K562 (cell line): ENCODE results near the gene SLC5A5. TPM values are rescaled to one million over a fixed set of nuclear protein-coding genes. Genes with fewer than 3 reads are reported as not detected.

ENCODE experiments used
- ATAC-seq: fragments of 200-7000 bp; cut with Tn5 transposase; 3 replicates; pipeline ENCODE4 v1.9.1; 2020; ENCODE audit warnings: moderate library complexity
- BruUV-seq: library from RNA; stranded (reverse); fragments of 400-500 nt; replicated peaks from 2 replicates; lab custom pipeline; 2021; lab: Mats Ljungman, UMichigan
- CTCF ChIA-PET: fragments of 300-600 bp; formaldehyde crosslinking; extraction: SDS; loops from one replicate; lab custom pipeline; 2021; ENCODE audit warnings: low intra/inter-chr PET ratio; lab: Yijun Ruan, JAX
- POLR2A ChIA-PET: fragments of 300-600, 350-650 bp; sonication (Branson Sonifier 250); formaldehyde crosslinking; extraction: SDS; loops from one replicate; lab custom pipeline; 2021; ENCODE audit warnings: antibody characterized with exemption, inconsistent platforms; lab: Yijun Ruan, JAX
- DNase-seq, 4 experiments: peaks; one replicate each; pipeline versions ENCODE4 v3.0.0 to v3.0.0-alpha.2; 2011 to 2018; ENCODE audit warnings: low spot score in 3 of 4, mixed read lengths in 3 of 4; ENCODE audit errors: extremely low read depth in 1 of 4
- FAIRE-seq: peaks from 2 replicates; lab custom pipeline; 2011; peaks lifted over from hg19 to GRCh38; lab: Jason Lieb, UNC
- H2AFZ ChIP-seq: 2 replicates; pipeline ENCODE4 v1.6.0; 2011; ENCODE audit warnings: low read depth, low read length, control low read depth, inconsistent platforms
- H3K27ac ChIP-seq: fragments of 200-600 bp; 3 replicates; pipeline ENCODE4 v1.8.0; 2011; ENCODE audit warnings: low read depth, mild to moderate bottlenecking, control low read depth, inconsistent platforms, low read length, moderate library complexity, mixed read lengths; ENCODE audit errors: extremely low read depth
- H3K27me3 ChIP-seq, 2 experiments: fragments of 300-600 bp in 1 of 2; 2 replicates in 1 of 2; 3 replicates in 1 of 2; pipeline versions ENCODE4 v1.6.0 to v1.8.0; 2011; ENCODE audit warnings: inconsistent platforms in 2 of 2, low read length in 2 of 2, mild to moderate bottlenecking in 1 of 2, mixed read lengths in 1 of 2, moderate library complexity in 1 of 2; ENCODE audit not compliant: control insufficient read depth in 2 of 2, insufficient read depth in 2 of 2
- H3K36me3 ChIP-seq: fragments of 300-600 bp; 3 replicates; pipeline ENCODE4 v1.8.0; 2011; ENCODE audit warnings: mild to moderate bottlenecking, low read length, inconsistent platforms; ENCODE audit not compliant: control insufficient read depth, insufficient read depth
- H3K4me1 ChIP-seq, 2 experiments: fragments of 200-600 bp in 1 of 2; replicated peaks in 1 of 2; 2 replicates in 1 of 2; 3 replicates in 1 of 2; pipeline versions ENCODE4 v1.5.1 to v1.8.0; 2011; ENCODE audit warnings: inconsistent platforms in 2 of 2, low read length in 2 of 2, mild to moderate bottlenecking in 1 of 2, mixed read lengths in 1 of 2, moderate library complexity in 1 of 2; ENCODE audit not compliant: control insufficient read depth in 2 of 2, insufficient read depth in 2 of 2
- H3K4me2 ChIP-seq: 2 replicates; pipeline ENCODE4 v1.6.1; 2011; ENCODE audit warnings: low read length, control low read depth, inconsistent platforms, mixed read lengths; ENCODE audit not compliant: insufficient read depth
- H3K4me3 ChIP-seq: fragments of 200-600 bp; sonication (generic), shearing (Covaris generic); 2 replicates; pipeline ENCODE4 v1.5.1; 2016; ENCODE audit warnings: control low read depth, inconsistent platforms
- H3K79me2 ChIP-seq: fragments of 200-600 bp; 3 replicates; pipeline ENCODE4 v1.8.0; 2011; ENCODE audit warnings: low read length, inconsistent platforms; ENCODE audit not compliant: control insufficient read depth, insufficient read depth
- H3K9ac ChIP-seq, 2 experiments: 2 replicates each; pipeline versions ENCODE4 v1.6.0 to v1.6.1; 2011; ENCODE audit warnings: low read depth in 2 of 2, low read length in 2 of 2, control low read depth in 1 of 2, inconsistent platforms in 1 of 2, mild to moderate bottlenecking in 1 of 2, mixed read lengths in 1 of 2; ENCODE audit not compliant: insufficient read depth in 1 of 2
- H3K9me1 ChIP-seq: one replicate; pipeline ENCODE4 v1.6.0; 2011; ENCODE audit warnings: inconsistent platforms, mild to moderate bottlenecking, low read length, moderate library complexity; ENCODE audit not compliant: control insufficient read depth, insufficient read depth
- H3K9me3 ChIP-seq: replicated peaks from 2 replicates; pipeline ENCODE4 v1.5.1; 2011; ENCODE audit warnings: low read depth, low read length, inconsistent platforms; ENCODE audit not compliant: control insufficient read depth, insufficient read depth
- H4K20me1 ChIP-seq: replicated peaks from 2 replicates; pipeline ENCODE4 v1.6.1; 2011; ENCODE audit warnings: low read length, inconsistent platforms, mixed read lengths; ENCODE audit not compliant: control insufficient read depth, insufficient read depth
- ADNP ChIP-seq: fragments of 200-800 bp; sonication (Bioruptor generic); IDR thresholded peaks from 2 replicates; pipeline ENCODE4 v1.6.1; 2016; ENCODE audit warnings: missing genetic modification characterization, missing compliant biosample characterization
- CREM ChIP-seq: IDR thresholded peaks from 2 replicates; pipeline ENCODE4 v1.6.1; 2014; ENCODE audit warnings: antibody characterized with exemption, low read depth
- NFATC3 ChIP-seq: fragments of 450-650 bp; IDR thresholded peaks from 2 replicates; pipeline ENCODE4 v1.6.1; 2017; ENCODE audit warnings: mild to moderate bottlenecking
- POLR2A ChIP-seq: fragments of 450-650 bp; conservative IDR thresholded peaks from 2 replicates; pipeline ENCODE4 v1.6.1; 2016
- SAFB ChIP-seq: fragments of 200-400 bp; formaldehyde crosslinking; IDR thresholded peaks from 2 replicates; pipeline ENCODE4 v1.6.1; 2017; ENCODE audit warnings: low read depth, low read length, borderline replicate concordance
- ZNF212 ChIP-seq: fragments of 450-650 bp; formaldehyde crosslinking; IDR thresholded peaks from 2 replicates; pipeline ENCODE4 v1.4.0; 2020; ENCODE audit warnings: mild to moderate bottlenecking
- ZNF224 ChIP-seq: sonication (generic); formaldehyde crosslinking; IDR thresholded peaks from 2 replicates; pipeline ENCODE4 v1.8.0; 2022; ENCODE audit warnings: mild to moderate bottlenecking, missing genetic modification reagents
- ZNF407 ChIP-seq: fragments of 450-650 bp; IDR thresholded peaks from 2 replicates; pipeline ENCODE4 v1.6.1; 2016; ENCODE audit warnings: low read depth
- ZNF551 ChIP-seq: fragments of 250-450 bp; sonication (Bioruptor Pico); IDR thresholded peaks from 2 replicates; pipeline ENCODE4 v1.5.0; 2021; ENCODE audit warnings: mild to moderate bottlenecking, moderate library complexity
- ZNF561 ChIP-seq: fragments of 450-650 bp; formaldehyde crosslinking; conservative IDR thresholded peaks from 2 replicates; pipeline ENCODE4 v1.4.0; 2020; ENCODE audit warnings: mild to moderate bottlenecking, moderate library complexity
- WGBS: fragments of 100-300 bp; shearing (Covaris generic); methylation state at CpG from one replicate; pipeline ENCODE4 v1.1.6; 2016; ENCODE audit warnings: low coverage, mixed read lengths; ENCODE audit not compliant: insufficient coverage; ENCODE audit errors: missing lambda C conversion rate; 5-methylcytosine and 5-hydroxymethylcytosine counted together
- in situ Hi-C: fragments of 300-500 bp; cut with MboI; formaldehyde crosslinking; loops from 4 replicates; pipeline ENCODE4 v1.15.0; 2018; ENCODE audit warnings: inconsistent platforms, mixed read lengths
- intact Hi-C: fragments of 100-400 bp; cut with micrococcal nuclease; formaldehyde crosslinking; loops from 2 replicates; pipeline ENCODE4 v1.14.2; 2022
- polyA plus RNA-seq, 8 experiments: library from polyadenylated mRNA; depleted of rRNA in 4 of 8; stranded (reverse) in 5 of 8; unstranded in 3 of 8; fragments of >200 nt; fragmentation: Nextera tagmentation in 2 of 8; fragmentation: Illumina TruSeq in 1 of 8; extraction: Ambion mirVana in 2 of 8; extraction: Trizol in 1 of 8; gene quantifications; 2 replicates each; pipeline versions ENCODE4 v1.2.1 to v1.2.3, GENCODE V29; 2011 to 2014; ENCODE audit warnings: inconsistent platforms in 1 of 8, missing spikeins in 1 of 8
- total RNA-seq, 7 experiments: library from RNA; depleted of rRNA in 6 of 7; stranded (reverse); fragments of >200 nt in 6 of 7; fragmentation: Illumina TruSeq in 2 of 7; extraction: Trizol in 2 of 7; gene quantifications; 2 replicates each; pipeline versions ENCODE4 v1.2.1 to v1.2.3, GENCODE V29; 2011 to 2021; ENCODE audit warnings: low replicate concordance in 1 of 7

Gene SLC5A5
- total and polyA plus RNA-seq, 9 of the 15 experiments (the other 6 are each of a cell fraction or from before 2014, with no cell fraction given), result 0.10 to 0.73 (median 0.23) TPM

- no peak overlapping the region for H3K4me3 ChIP-seq
- no peak overlapping the region for H3K4me2 ChIP-seq
- H3K27me3 ChIP-seq, result no peaks in the 10 kb centered on the region
- in situ Hi-C loops, result loop anchor here (5.0 kb wide), 1 partner anchor 60 kb away; no protein-coding TSS in a partner anchor
- no peak overlapping the region for H2AFZ ChIP-seq
- intact Hi-C loops, result loop anchor here (10.0 kb wide), 1 partner anchor 188 kb away; no protein-coding TSS in a partner anchor
- WGBS, result 47% methylated on average over 8 of the region's 11 CpGs
- no peaks in the 10 kb centered on the region for H3K9me3 ChIP-seq
- ChIA-PET CTCF (no interaction called here), POLR2A (interaction anchor here (0.7 to 4.2 kb wide), 3 partner anchors 63 to 134 kb away, joined by 3 to 42 read pairs (median 4); partner anchors contain the start of gene CCDC124)
- peaks cover 27% of the 10 kb centered on the region for H3K36me3 ChIP-seq
- no peak for FAIRE-seq
- H3K9ac ChIP-seq, result peak overlapping the region in 1 of 2 experiments; percentile 75; a peak in 2 of 4 replicates
- no peaks in the 10 kb centered on the region for H3K9me1 ChIP-seq
- peaks cover 36% of the 10 kb centered on the region; the same call in 1 of the 2 replicates for H4K20me1 ChIP-seq
- no peak for ATAC-seq
- no TSS peak for BruUV-seq
- peaks cover 12 to 53% of the 10 kb centered on the region in 2 experiments; a peak in 4 of 5 replicates for H3K4me1 ChIP-seq
- H3K79me2 ChIP-seq, result peaks cover 16% of the 10 kb centered on the region
- no peak overlapping the region for H3K27ac ChIP-seq
- DNase-seq, result peak in 1 of 4 experiments; percentile 5
- TF ChIP-seq NFATC3, result no peak
- no peak for TF ChIP-seq CREM
- TF ChIP-seq POLR2A, result no peak
- TF ChIP-seq ADNP (tag), result no peak
- no peak for TF ChIP-seq ZNF407
- no peak for TF ChIP-seq ZNF561 (CRISPR knock-in tag)
- no peak for TF ChIP-seq ZNF212 (CRISPR knock-in tag)
- TF ChIP-seq SAFB, result no peak
- no peak for TF ChIP-seq ZNF551 (CRISPR knock-in tag)
- TF ChIP-seq ZNF224 (CRISPR knock-in tag), result no peak
Measured at GRCh38 chr19:17866964-17867486, 4.7 kb upstream of the SLC5A5 start.
